NCI-H2227 (cell line): ENCODE data around the gene OR4K14.
"Not testable (repeated sequence)": the region's sequence is repeated elsewhere in the genome, so short reads cannot be mapped to it uniquely, and the experiment has no call there.

Source experiments
- DNase-seq: peaks from one replicate; lab custom pipeline; 2025; ENCODE audit not compliant: unreplicated experiment; lab: John Stamatoyannopoulos, UW

Gene OR4K14

GRCh38 chr14:20019257-20019865, at the start of gene OR4K14:
OR4K14 (minus strand) TSS chr14:20019307; CDS start chr14:20015193, 4,114 bp downstream.
- no peak for DNase-seq

DNA sequence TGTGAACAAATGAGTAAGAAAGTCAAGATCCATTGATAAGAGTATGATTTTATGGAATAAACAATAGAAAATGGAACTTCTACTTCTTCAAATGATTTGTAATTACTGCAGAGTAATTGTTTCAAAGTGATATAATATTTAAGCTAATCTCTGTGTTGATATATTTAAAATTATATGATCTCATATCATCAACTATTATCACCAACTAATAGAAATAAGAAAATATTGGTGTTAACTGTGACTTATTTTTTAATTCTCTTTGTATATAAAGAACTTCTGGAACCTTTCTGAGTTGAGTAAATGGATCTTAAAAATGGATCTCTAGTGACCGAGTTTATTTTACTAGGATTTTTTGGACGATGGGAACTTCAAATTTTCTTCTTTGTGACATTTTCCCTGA, 40.6 kb upstream of the OR4K14 start, which contains the start of gene OR4L1:
Gene OR4L1 (plus strand): TSS at position 301 of the 400 bp plus-strand sequence. CDS start 0 bp downstream, at position 301.
- DNase-seq: no peak

DNA sequence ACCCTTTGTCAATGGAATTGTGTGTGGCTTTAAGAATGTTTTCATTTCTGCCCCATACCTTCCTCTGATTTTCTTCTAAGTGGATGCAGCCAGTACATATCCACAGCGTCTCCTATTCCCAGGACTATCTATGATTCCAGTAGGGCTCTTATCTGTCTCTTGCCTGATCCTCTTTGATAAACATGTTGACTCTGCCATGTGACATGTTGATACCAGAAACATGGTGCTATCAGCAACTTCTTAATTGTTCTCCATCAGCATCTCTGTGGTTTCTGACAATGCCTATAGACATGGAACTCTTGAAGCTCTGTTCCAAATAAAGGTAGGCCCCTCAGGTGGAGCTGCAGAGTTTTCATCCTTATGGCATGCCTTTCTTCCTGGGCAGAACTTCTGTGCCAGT, 29.1 kb upstream of the OR4K14 start:
- no peak for DNase-seq

- no peak for DNase-seq
These were observed 25.1 kb upstream of the OR4K14 start for GRCh38 chr14:20044243-20044642.

GRCh38 chr14:20035938-20036337, 16.8 kb upstream of the OR4K14 start, which contains the start of gene OR4K13:
OR4K13 (minus strand) TSS chr14:20036038; CDS start chr14:20034758, 1,280 bp downstream.
- DNase-seq: no peak

DNA sequence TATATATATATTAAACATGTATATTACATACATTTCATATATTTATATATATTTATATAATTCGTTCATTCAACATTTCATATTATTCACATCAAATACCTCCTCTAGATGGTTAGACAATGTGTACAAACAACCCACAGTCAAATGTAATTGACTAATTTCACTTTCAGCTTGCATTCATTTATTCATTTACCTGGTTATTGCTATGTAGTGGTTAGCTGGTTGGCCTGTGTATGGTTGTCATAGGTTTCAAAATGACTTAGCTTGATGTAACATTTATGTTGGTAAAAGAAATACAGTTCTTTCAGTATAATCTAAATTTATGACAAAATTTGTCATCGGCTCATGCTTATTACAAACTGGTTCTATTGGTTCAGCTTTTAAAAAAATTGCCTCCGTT, 16.3 kb upstream of the OR4K14 start:
- DNase-seq: no peak

DNA sequence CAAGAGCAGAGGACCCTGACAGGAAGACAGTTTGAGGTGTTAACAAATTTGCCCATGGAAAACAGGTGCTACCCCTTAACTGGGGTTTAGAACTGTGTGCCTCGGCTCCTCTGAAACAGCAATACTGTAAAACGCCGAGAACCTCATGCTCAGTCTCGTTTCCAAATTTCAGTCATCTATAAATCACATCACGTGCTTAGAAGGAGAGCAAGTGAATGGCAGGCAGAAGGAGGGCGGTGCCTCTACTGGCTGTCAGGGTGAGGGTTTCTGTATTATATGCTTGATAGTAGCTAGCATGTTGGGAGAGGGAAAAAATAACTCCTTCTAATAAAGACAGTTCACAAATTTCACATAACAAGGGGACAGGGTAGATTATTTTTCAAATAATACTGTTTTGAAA, 12.0 kb upstream of the OR4K14 start:
- DNase-seq: no peak

DNA sequence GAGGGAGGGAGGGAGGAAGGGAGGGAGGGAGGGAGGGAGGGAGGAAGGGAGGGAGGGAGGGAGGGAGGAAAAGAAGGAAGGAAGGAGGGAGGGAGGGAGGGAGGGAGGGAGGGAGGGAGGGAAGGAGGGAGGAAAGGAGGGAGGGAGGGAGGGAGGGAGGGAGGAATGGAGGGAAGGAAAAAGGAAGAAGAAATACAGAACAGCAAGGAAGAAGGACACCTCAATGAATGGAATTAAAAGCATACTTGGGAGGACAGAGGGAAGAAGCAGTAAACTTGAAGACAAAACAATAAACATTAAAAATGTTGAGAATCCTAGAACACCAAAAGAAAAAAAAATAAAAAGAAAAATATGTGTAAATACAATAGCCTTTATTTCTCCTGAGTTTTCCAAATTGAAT, 11.0 kb downstream of the OR4K14 start:
- DNase-seq: no peak

DNA sequence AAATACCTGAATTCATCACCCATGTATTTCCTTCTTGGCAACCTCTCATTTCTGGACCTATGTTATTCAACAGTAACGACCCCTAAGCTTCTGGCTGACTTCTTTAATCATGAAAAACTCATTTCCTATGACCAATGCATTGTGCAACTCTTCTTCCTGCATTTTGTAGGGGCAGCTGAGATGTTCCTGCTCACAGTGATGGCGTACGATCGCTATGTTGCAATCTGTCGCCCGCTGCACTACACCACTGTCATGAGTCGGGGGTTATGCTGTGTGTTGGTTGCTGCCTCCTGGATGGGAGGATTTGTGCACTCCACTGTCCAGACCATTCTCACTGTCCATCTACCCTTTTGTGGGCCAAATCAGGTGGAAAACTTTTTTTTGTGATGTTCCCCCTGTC, 16.8 kb downstream of the OR4K14 start:
- DNase-seq: no peak

DNA sequence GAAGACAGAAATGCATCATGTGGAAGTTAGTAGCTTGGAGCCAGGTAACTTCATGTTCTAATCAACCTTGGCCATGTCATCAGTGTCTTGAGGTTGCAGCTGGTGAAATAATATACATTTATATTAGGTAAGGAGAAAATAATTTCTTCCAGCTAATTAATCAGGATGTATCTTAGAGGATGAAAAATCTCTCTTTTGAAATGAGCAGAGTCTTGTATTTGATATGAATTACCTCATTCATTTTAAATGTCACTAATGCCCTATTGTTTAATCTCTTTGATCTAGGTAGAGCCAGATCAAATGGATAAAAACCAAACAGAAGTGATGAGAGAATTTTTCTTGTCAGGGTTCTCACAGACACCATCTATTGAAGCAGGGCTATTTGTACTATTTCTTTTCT, 17.2 kb downstream of the OR4K14 start, which contains the start of gene OR4Q2:
Gene OR4Q2 (plus strand): TSS at position 301 of the 400 bp plus-strand sequence.
- DNase-seq: no peak

DNA sequence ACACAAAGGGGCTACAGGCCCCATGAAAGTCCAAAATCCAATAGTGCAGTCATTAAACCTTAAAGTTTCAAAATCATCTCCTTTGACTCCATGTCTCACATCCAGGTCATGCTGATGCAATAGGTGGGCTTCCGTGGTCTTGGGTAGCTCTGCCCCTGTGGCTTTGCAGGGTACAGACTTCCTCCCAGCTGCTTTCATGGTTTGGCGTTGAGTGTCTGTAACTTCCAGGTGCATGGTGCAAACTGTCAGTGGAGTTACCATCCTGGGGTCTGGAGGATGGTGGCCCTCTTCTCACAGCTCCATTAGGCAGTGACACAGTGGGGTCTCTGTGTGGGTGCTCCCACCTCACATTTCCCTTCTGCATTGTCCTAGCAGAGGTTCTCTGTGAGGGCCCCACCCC, 25.7 kb downstream of the OR4K14 start:
- no peak for DNase-seq

DNA sequence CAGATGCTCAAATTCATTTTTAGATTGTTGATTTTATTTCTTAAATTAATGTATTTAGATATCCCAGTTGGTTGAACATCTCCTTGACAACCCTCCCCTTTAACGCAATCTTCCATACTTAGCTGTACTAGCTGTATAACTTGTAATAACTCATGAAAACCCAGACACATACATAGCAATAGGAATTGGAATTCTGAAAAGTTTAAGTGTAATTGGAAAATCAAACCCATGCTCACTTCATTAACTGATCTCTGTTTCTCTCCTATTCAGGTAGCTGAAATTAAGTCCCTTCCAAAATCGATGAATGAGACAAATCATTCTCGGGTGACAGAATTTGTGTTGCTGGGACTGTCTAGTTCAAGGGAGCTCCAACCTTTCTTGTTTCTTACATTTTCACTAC, 43.8 kb downstream of the OR4K14 start, which contains the start of gene OR4K15:
Gene OR4K15 (plus strand): TSS at position 301 of the 400 bp plus-strand sequence. CDS start 0 bp downstream, at position 301.
- DNase-seq: no peak

DNA sequence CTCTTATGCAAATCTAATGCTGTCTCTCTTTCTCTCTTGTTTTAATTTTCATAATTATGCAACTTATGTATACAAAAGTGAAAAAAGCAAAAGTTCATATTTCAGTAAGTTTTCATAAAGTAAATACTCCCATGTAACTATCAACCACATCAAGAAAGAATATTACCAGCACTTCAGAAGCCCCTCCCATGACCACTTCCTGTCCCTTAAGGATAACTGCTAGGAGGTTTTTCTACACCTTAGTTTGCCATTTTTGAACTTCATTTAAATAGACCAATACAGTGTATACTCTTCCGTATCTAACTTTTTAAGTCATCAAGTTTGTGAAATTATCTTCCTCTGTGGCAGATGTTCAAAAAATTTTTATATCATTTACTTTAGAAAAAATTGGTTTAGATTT, 44.3 kb downstream of the OR4K14 start:
- no peak for DNase-seq

GRCh38 chr14:19969735-19970134, 49.4 kb downstream of the OR4K14 start:
- DNase-seq: not testable (repeated sequence)
